Dermis lymphatic vessel endothelial cell (primary cell): ENCODE results near the gene UNC93B1. TPM values are rescaled to one million over a fixed set of nuclear protein-coding genes. Genes with fewer than 3 reads are reported as not detected.

Experiments used
- total RNA-seq: library from RNA; depleted of rRNA; stranded (reverse); fragments of >200 nt; gene quantifications from 2 replicates; pipeline ENCODE4 v1.2.1, GENCODE V29; 2014

The UNC93B1 gene
- total RNA-seq = 22.1 and 25.6 TPM in 2 replicates

GRCh38 chr11:68003846-68004550 lies at the start of gene UNC93B1:
Gene UNC93B1 (minus strand): TSS chr11:68004097. CDS start chr11:68004043, 54 bp downstream.

GRCh38 chr11:68038718-68039525 lies 35.0 kb upstream of the UNC93B1 start, which contains the start of gene TCIRG1:
Gene TCIRG1 (plus strand): TSS chr11:68039025. CDS start chr11:68041272, 2,247 bp downstream.

GRCh38 chr11:68030318-68031143 lies 26.6 kb upstream of the UNC93B1 start, which contains the start of gene NDUFS8:
Gene NDUFS8 (plus strand): TSS chr11:68030681. CDS start chr11:68032152, 1,471 bp downstream.

GRCh38 chr11:68010090-68011041 lies 6.5 kb upstream of the UNC93B1 start, which contains the start of gene ALDH3B1:
Gene ALDH3B1 (plus strand): TSS chr11:68010327. CDS start chr11:68015298, 4,971 bp downstream.

Other genes with a start within 250 kb of the UNC93B1 start
- gene ALDH3B1, start 6.2 kb upstream of the UNC93B1 start, total RNA-seq = 0.52 and 0.87 TPM in 2 replicates
- gene NDUFS8, start 26.6 kb upstream of the UNC93B1 start, total RNA-seq = 64.8 and 109 TPM in 2 replicates
- 43.9 and 45.9 TPM in 2 replicates for gene TCIRG1, start 34.9 kb upstream of the UNC93B1 start, total RNA-seq
- 31.9 and 45.6 TPM in 2 replicates for gene CHKA, start 117.3 kb upstream of the UNC93B1 start, total RNA-seq
- gene KMT5B, start 209.2 kb upstream of the UNC93B1 start, total RNA-seq = 26.9 and 35.3 TPM in 2 replicates